GM19193 (cell line): ENCODE data around the gene NUP93.

Experiments
- POLR2A ChIP-seq: IDR thresholded peaks from 4 replicates; pipeline ENCODE4 v1.6.1; 2011; ENCODE audit not compliant: insufficient read depth, insufficient read length; ENCODE audit errors: extremely low read depth

The NUP93 gene

GRCh38 chr16:56836410-56837230, 106.7 kb downstream of the NUP93 start:
- TF ChIP-seq POLR2A = no peak

GRCh38 chr16:56838622-56839337, 108.9 kb downstream of the NUP93 start:
- TF ChIP-seq POLR2A = no peak

GRCh38 chr16:56841233-56841632, 111.3 kb downstream of the NUP93 start:
- TF ChIP-seq POLR2A = no peak

GRCh38 chr16:56841659-56842058, 111.7 kb downstream of the NUP93 start:
- no peak for TF ChIP-seq POLR2A

- TF ChIP-seq POLR2A = no peak
Observed at GRCh38 chr16:56842133-56842532, 112.2 kb downstream of the NUP93 start.

GRCh38 chr16:56844056-56844455, 114.1 kb downstream of the NUP93 start:
- no peak for TF ChIP-seq POLR2A

- TF ChIP-seq POLR2A = no peak
Observed at GRCh38 chr16:56847173-56847910, 117.4 kb downstream of the NUP93 start.

GRCh38 chr16:56848029-56848936, 118.4 kb downstream of the NUP93 start:
- TF ChIP-seq POLR2A = no peak

- no peak for TF ChIP-seq POLR2A
Observed at GRCh38 chr16:56848955-56849689, 119.2 kb downstream of the NUP93 start.

GRCh38 chr16:56849690-56850680, 120.1 kb downstream of the NUP93 start:
- TF ChIP-seq POLR2A = no peak

GRCh38 chr16:56851671-56852400, 121.9 kb downstream of the NUP93 start:
- no peak for TF ChIP-seq POLR2A

GRCh38 chr16:56852401-56852730, 122.4 kb downstream of the NUP93 start:
- TF ChIP-seq POLR2A = no peak
